Ascending aorta (tissue), 2 donors: ENCODE measurements around the gene JPT2. TPM values are rescaled to one million over a fixed set of nuclear protein-coding genes. Genes with fewer than 3 reads are reported as not detected.

Experiments
- DNase-seq, 2 donors: peaks; one replicate each; pipeline ENCODE4 v3.0.0-alpha.2; 2019; ENCODE audit warnings: low spot score in 2 of 2
- H3K27ac ChIP-seq, 2 donors: fragments of 200-600 bp; sonication (generic); one replicate each; pipeline ENCODE4 v1.5.1; 2016 to 2017; ENCODE audit warnings: mild to moderate bottlenecking in 1 of 2
- H3K27me3 ChIP-seq: fragments of 200-600 bp; sonication (generic); one replicate; pipeline ENCODE4 v1.5.1; 2017
- H3K36me3 ChIP-seq, 2 donors: fragments of 200-600 bp; sonication (generic); one replicate each; pipeline ENCODE4 v1.5.1; 2016
- H3K4me1 ChIP-seq, 2 donors: fragments of 200-600 bp; sonication (generic); one replicate each; pipeline ENCODE4 v1.5.1; 2016 to 2017; ENCODE audit warnings: mild to moderate bottlenecking in 1 of 2
- H3K4me3 ChIP-seq, 2 donors: fragments of 200-600 bp; sonication (generic); one replicate each; pipeline ENCODE4 v1.5.1; 2016 to 2017; ENCODE audit warnings: mild to moderate bottlenecking in 1 of 2
- H3K9me3 ChIP-seq, 2 donors: fragments of 200-600 bp; sonication (generic); one replicate each; pipeline ENCODE4 v1.5.1; 2016
- intact Hi-C: fragments of 100-400 bp; cut with DNase I; formaldehyde crosslinking; loops from one replicate; pipeline ENCODE4 v1.15.1; 2023
- total RNA-seq: library from RNA; depleted of rRNA; stranded (reverse); fragments of >200 nt; gene quantifications from one replicate; pipeline ENCODE4 v1.1.0, GENCODE V29; 2016
- TF ChIP-seq, protein P1 (sequence below), 3 experiments: fragments of 200-600 bp in 2 of 3; fragments of 450-650 bp in 1 of 3; sonication (generic) in 2 of 3; IDR thresholded peaks; one replicate each; pipeline ENCODE4 v1.5.1; 2016 to 2019; ENCODE audit warnings: antibody characterized with exemption in 3 of 3, mild to moderate bottlenecking in 1 of 3, moderate library complexity in 1 of 3

The JPT2 gene
- total RNA-seq, 1 donor from 2014 or later: 18.3 TPM

DNA sequence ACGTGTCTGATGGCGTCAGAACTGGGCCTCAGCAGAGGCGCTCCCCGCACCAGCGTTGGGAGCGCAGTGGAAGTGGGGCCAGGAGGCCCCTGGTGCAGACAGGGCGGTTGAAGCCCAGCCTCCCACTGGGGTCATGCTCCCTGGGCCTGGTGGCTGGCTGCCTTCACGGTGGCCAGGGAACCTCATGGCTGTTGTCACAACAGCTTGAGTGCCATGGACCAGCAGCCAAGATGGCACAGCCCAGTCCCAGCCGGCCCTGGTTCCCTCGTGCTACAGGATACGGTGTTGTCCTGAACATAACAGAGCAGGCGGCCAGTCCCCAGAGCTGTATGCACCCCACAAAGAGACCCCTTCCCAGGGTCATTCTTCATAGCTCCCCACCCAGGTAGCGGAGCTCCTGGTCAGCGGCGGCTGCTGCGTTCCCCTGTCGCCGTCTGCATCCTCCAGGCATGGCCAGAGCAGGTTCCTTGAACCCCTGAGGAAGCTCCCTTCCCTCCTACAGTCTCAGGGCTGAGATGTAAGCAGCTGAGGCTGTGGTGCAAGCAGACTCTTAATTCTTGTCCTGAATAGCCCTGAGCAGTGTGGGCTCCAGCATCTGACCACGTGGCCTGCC lies 63.6 kb downstream of the JPT2 start:
- peaks cover 34 to 41% of the 10 kb centered on the region in 2 donors for H3K36me3 ChIP-seq

DNA sequence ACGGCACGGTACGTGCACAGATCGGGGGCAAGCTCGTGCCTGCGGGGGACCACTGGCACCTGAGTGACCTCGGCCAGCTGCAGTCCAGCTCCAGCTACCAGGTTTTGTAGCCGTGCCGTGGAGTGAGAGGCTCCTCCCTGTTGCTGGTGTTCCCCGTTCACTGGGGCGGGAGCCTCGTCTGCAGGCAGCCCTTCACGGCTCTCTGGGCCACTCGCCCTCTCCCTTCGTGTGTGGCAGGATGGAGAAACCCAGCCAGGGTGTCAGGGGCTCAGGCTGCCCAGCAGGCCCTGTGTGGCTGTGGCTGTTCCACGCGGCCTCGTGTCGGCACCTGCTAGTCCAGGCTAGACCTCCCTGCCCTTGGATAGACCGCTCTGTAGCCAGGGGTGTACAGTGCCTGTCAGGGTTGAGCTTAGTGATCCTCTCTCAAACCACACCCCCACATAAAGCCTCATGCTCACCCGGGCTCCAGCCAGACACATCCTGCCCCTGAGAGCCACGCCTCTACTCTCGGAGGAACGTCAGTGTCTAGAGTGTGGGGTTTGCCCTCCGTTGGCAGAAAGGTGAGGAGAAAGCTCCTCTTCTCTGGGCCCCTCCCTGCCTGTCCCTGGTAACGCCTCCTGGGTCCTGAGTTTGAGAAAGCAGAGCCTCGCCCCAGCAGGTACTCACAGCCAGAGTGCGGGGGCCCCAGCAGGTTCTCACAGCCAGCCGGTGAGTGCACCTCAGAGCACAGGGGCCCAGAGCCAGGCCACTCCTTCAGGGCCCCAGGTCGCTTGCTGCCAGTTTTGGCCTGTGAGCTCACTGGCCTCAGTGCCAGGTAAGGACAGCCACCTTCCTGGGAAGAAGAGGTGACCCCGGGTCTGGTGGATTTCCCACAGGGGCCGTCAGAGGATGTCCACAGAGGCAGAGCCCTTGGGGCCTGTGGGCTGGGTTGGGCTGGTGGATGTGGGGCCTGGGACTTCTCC lies 65.6 kb downstream of the JPT2 start:
- TF ChIP-seq, protein P1, sequence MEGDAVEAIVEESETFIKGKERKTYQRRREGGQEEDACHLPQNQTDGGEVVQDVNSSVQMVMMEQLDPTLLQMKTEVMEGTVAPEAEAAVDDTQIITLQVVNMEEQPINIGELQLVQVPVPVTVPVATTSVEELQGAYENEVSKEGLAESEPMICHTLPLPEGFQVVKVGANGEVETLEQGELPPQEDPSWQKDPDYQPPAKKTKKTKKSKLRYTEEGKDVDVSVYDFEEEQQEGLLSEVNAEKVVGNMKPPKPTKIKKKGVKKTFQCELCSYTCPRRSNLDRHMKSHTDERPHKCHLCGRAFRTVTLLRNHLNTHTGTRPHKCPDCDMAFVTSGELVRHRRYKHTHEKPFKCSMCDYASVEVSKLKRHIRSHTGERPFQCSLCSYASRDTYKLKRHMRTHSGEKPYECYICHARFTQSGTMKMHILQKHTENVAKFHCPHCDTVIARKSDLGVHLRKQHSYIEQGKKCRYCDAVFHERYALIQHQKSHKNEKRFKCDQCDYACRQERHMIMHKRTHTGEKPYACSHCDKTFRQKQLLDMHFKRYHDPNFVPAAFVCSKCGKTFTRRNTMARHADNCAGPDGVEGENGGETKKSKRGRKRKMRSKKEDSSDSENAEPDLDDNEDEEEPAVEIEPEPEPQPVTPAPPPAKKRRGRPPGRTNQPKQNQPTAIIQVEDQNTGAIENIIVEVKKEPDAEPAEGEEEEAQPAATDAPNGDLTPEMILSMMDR (IDR thresholded peaks at IDR 0.05): no peak
- peaks cover 54 to 61% of the 10 kb centered on the region in 2 donors for H3K36me3 ChIP-seq
- intact Hi-C loops: no loop called here

More for the DNA sequence above, 63.6 kb downstream of the JPT2 start:
- no peaks in the 10 kb centered on the region for H3K9me3 ChIP-seq
- TF ChIP-seq, protein P1 (IDR thresholded peaks at IDR 0.05): no peak
- intact Hi-C loops: no loop called here
- H3K27ac ChIP-seq: no peak overlapping the region
- DNase-seq: no peak
- no peak overlapping the region for H3K4me3 ChIP-seq
- no peaks in the 10 kb centered on the region for H3K4me1 ChIP-seq
- no peaks in the 10 kb centered on the region for H3K27me3 ChIP-seq

DNA sequence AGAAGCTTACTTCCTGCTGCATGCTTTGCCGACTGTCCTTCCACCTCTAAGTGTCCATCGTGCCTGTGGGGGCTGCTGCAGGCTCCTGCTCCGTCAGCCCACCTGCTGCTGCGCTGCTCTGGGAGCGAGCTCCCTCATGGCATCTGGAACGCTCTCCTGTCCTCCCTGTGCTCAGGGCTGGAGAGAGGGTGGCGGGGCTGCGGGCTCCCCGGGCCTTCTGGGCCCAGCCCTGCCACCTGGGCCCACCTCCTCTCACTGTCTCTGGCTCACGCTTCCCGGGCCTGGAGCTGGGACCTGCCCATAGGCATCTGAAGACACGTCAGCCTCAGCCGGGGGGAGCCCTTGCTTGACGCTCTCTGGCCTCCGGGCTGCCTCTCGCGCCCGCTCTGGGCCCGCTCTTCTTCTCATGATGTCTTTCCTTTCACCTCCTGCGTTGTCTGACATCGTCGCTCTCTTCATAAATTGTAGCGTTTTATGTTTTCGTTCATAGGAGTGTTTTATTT lies 66.3 kb downstream of the JPT2 start:
- TF ChIP-seq, protein P1 (IDR thresholded peaks at IDR 0.05): no peak
- Histone ChIP-seq H3K27ac (no peak overlapping the region), H3K4me1 (no peaks in the 10 kb centered on the region), H3K27me3 (no peaks in the 10 kb centered on the region), H3K4me3 (no peak overlapping the region), H3K9me3 (no peaks in the 10 kb centered on the region), H3K36me3 (peaks cover 61 to 69% of the 10 kb centered on the region in 2 donors)
- intact Hi-C loops: no loop called here
- DNase-seq: no peak

More for the DNA sequence above, 65.6 kb downstream of the JPT2 start:
- no peaks in the 10 kb centered on the region for H3K27me3 ChIP-seq
- H3K27ac ChIP-seq: no peak overlapping the region
- no peaks in the 10 kb centered on the region for H3K4me1 ChIP-seq
- no peak overlapping the region for H3K4me3 ChIP-seq
- H3K9me3 ChIP-seq: no peaks in the 10 kb centered on the region
- no peak for DNase-seq

DNA sequence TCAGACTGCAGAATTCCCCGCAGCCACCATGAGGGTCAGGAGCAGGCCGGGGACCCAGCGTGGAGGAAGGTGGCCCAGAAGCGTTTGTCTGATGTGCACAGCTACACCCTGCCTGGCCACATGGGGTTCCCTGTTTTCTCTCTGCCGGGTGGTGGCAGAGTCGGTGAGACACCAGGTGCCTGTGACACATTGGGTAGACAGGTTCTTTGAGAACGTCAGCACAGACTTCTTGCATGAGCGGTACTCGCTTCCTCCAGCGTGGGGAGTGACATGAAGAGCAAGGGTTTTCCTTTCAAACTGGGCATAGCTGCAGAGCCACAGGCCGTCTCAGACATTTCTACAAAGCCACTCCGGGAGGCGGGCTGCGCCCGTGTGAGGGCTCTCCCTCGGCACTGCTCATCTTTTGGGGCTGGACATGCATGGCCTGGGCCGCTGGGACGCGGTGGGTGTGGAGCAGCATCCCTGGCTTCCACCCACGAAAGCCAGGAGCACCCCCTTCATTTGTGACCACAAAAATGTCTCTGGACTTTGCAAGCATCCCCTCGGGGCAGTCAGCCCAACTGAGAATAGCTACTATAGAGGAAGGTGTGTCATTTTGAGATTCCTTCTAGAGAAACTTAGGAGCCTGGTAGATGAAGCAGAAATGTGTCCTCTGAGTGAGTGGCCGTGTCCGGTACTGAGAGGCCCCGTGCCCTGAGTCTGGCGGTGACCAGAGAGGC lies 67.3 kb downstream of the JPT2 start:
- no peaks in the 10 kb centered on the region for H3K27me3 ChIP-seq
- H3K4me1 ChIP-seq: no peaks in the 10 kb centered on the region
- intact Hi-C loops: no loop called here
- DNase-seq: no peak
- H3K4me3 ChIP-seq: no peak overlapping the region
- H3K9me3 ChIP-seq: no peaks in the 10 kb centered on the region
- no peak overlapping the region for H3K27ac ChIP-seq
- H3K36me3 ChIP-seq: peaks cover 66 to 78% of the 10 kb centered on the region in 2 donors
- TF ChIP-seq, protein P1 (IDR thresholded peaks at IDR 0.05): no peak

GRCh38 chr16:1745900-1746692 lies 68.0 kb downstream of the JPT2 start:
- no peaks in the 10 kb centered on the region for H3K9me3 ChIP-seq
- no peaks in the 10 kb centered on the region for H3K4me1 ChIP-seq
- no peak overlapping the region for H3K4me3 ChIP-seq
- peaks cover 68 to 79% of the 10 kb centered on the region in 2 donors for H3K36me3 ChIP-seq
- TF ChIP-seq, protein P1 (IDR thresholded peaks at IDR 0.05): no peak
- no peaks in the 10 kb centered on the region for H3K27me3 ChIP-seq
- DNase-seq: no peak
- H3K27ac ChIP-seq: no peak overlapping the region
- intact Hi-C loops: no loop called here
